HG02610 (cell line): ENCODE measurements around the gene TRIM40.

Experiments used
- ATAC-seq: cut with Tn5 transposase; IDR thresholded peaks from one replicate; pipeline ENCODE4 v1.9.1; 2021; ENCODE audit warnings: mild to moderate bottlenecking, moderate library complexity; ENCODE audit not compliant: unreplicated experiment

Gene TRIM40

GRCh38 chr6:30147096-30147495 is 11.2 kb downstream of the TRIM40 start:
- ATAC-seq: no peak

GRCh38 chr6:30149234-30149633 is 13.3 kb downstream of the TRIM40 start:
- no peak for ATAC-seq

GRCh38 chr6:30149858-30150550 is 14.1 kb downstream of the TRIM40 start:
- no peak for ATAC-seq

GRCh38 chr6:30150671-30151395 is 14.9 kb downstream of the TRIM40 start:
- ATAC-seq: no peak

- no peak for ATAC-seq
Measured at GRCh38 chr6:30151580-30151979, 15.6 kb downstream of the TRIM40 start.

- no peak for ATAC-seq
Measured at GRCh38 chr6:30152016-30152673, 16.2 kb downstream of the TRIM40 start.

GRCh38 chr6:30152910-30153610 is 17.1 kb downstream of the TRIM40 start:
- ATAC-seq: no peak

GRCh38 chr6:30154061-30154460 is 18.1 kb downstream of the TRIM40 start:
- ATAC-seq: no peak

- ATAC-seq: no peak
Measured at GRCh38 chr6:30154709-30155519, 19.0 kb downstream of the TRIM40 start.

GRCh38 chr6:30155520-30156261 is 19.8 kb downstream of the TRIM40 start:
- no peak for ATAC-seq

- no peak for ATAC-seq
Measured at GRCh38 chr6:30156262-30156599, 20.3 kb downstream of the TRIM40 start.

- ATAC-seq: no peak
Measured at GRCh38 chr6:30156774-30157173, 20.8 kb downstream of the TRIM40 start.

- ATAC-seq: no peak
Measured at GRCh38 chr6:30157581-30157980, 21.6 kb downstream of the TRIM40 start.

- no peak for ATAC-seq
Measured at GRCh38 chr6:30157999-30158398, 22.1 kb downstream of the TRIM40 start.

- ATAC-seq: no peak
Measured at GRCh38 chr6:30158475-30159040, 22.6 kb downstream of the TRIM40 start.

GRCh38 chr6:30160008-30160784 is 24.3 kb downstream of the TRIM40 start:
- no peak for ATAC-seq

- ATAC-seq: no peak
Measured at GRCh38 chr6:30160785-30161531, 25.0 kb downstream of the TRIM40 start, which contains the start of gene TRIM10. Gene TRIM10, minus strand, starts transcription at chr6:30161211. Its CDS starts 353 bp downstream, at chr6:30160858.
